HG02763 (cell line): ENCODE results near the gene LRRC70.

Experiments
- ATAC-seq: cut with Tn5 transposase; IDR thresholded peaks from one replicate; pipeline ENCODE4 v1.9.1; 2021; ENCODE audit warnings: mild to moderate bottlenecking, moderate library complexity; ENCODE audit not compliant: unreplicated experiment

Gene LRRC70

GRCh38 chr5:62574599-62574998 is 4.0 kb upstream of the LRRC70 start:
- ATAC-seq, result no peak

GRCh38 chr5:62575066-62575465 is 3.6 kb upstream of the LRRC70 start:
- no peak for ATAC-seq

- no peak for ATAC-seq
Measured at GRCh38 chr5:62575489-62575888, 3.1 kb upstream of the LRRC70 start.

GRCh38 chr5:62576570-62577170 is 1.9 kb upstream of the LRRC70 start:
- no peak for ATAC-seq

GRCh38 chr5:62577488-62577887 is 1.1 kb upstream of the LRRC70 start:
- no peak for ATAC-seq

GRCh38 chr5:62579761-62580160 is 1.1 kb downstream of the LRRC70 start:
- ATAC-seq, result no peak

GRCh38 chr5:62581836-62582597 is 3.4 kb downstream of the LRRC70 start:
- no peak for ATAC-seq

- no peak for ATAC-seq
Measured at GRCh38 chr5:62584391-62584790, 5.8 kb downstream of the LRRC70 start.

GRCh38 chr5:62585306-62585705 is 6.7 kb downstream of the LRRC70 start:
- no peak for ATAC-seq

GRCh38 chr5:62585751-62586150 is 7.1 kb downstream of the LRRC70 start:
- ATAC-seq, result no peak

- ATAC-seq, result no peak
Measured at GRCh38 chr5:62587737-62588136, 9.1 kb downstream of the LRRC70 start.

- no peak for ATAC-seq
Measured at GRCh38 chr5:62588668-62589067, 10.0 kb downstream of the LRRC70 start.

- ATAC-seq, result no peak
Measured at GRCh38 chr5:62589504-62589903, 10.9 kb downstream of the LRRC70 start.

- ATAC-seq, result no peak
Measured at GRCh38 chr5:62590387-62590786, 11.8 kb downstream of the LRRC70 start.

GRCh38 chr5:62592558-62592957 is 13.9 kb downstream of the LRRC70 start:
- ATAC-seq, result no peak

- no peak for ATAC-seq
Measured at GRCh38 chr5:62593331-62593730, 14.7 kb downstream of the LRRC70 start.

- no peak for ATAC-seq
Measured at GRCh38 chr5:62594364-62594984, 15.9 kb downstream of the LRRC70 start.

GRCh38 chr5:62596096-62596495 is 17.5 kb downstream of the LRRC70 start:
- no peak for ATAC-seq

- no peak for ATAC-seq
Measured at GRCh38 chr5:62596691-62597090, 18.1 kb downstream of the LRRC70 start.

GRCh38 chr5:62597314-62597713 is 18.7 kb downstream of the LRRC70 start:
- ATAC-seq, result no peak

- ATAC-seq, result no peak
Measured at GRCh38 chr5:62600560-62601252, 22.1 kb downstream of the LRRC70 start.

- ATAC-seq, result no peak
Measured at GRCh38 chr5:62603934-62604333, 25.3 kb downstream of the LRRC70 start.
